Measurements from ENCODE around the gene PPL. TPM values are rescaled to one million over a fixed set of nuclear protein-coding genes. Genes with fewer than 3 reads are reported as not detected.
A peak's percentile ranks its signal among the peaks of the same experiment; 100 is the strongest.

The PPL gene
- total RNA-seq, 1 donor, result 27.1 TPM

DNA sequence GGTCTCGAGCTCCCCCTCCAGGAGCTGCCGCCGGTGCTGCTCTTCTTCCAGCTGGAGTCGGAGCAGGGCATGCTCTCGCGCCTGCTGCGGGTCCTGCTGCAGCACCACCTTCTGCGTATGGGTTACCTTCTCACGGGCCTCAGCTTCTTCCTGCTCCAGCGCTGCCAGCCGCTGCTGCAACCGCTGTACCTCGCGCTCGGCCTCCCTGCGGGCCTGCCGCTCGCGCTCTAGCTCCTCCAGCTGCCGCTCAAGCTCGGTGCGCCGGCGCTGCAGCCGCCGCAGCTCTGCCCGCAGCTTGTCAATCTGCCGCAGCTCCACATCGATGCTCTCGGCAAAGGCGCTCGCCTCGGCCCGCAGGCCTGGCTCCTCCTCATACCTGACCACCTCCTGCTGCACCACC is 52.7 kb downstream of the PPL start:
- Histone ChIP-seq H3K9me3 (ENCODE audit: low read depth, low read length) (no peaks in the 10 kb centered on the region), H3K79me2 (ENCODE audit: insufficient read depth, low read length) (no peaks in the 10 kb centered on the region), H3K4me3 (ENCODE audit: insufficient read depth, low read length) (no peak overlapping the region), H3K27ac (ENCODE audit: low read depth, low read length) (no peak overlapping the region), H3K4me1 (ENCODE audit: insufficient read depth, low read length) (peaks cover 4% of the 10 kb centered on the region), H3K4me2 (ENCODE audit: insufficient read depth, low read length) (no peak overlapping the region), H3K27me3 (ENCODE audit: insufficient read depth, low read length) (no peaks in the 10 kb centered on the region), H3K36me3 (ENCODE audit: insufficient read depth, low read length) (peaks cover 71% of the 10 kb centered on the region), H2AFZ (ENCODE audit: low read length) (no peak overlapping the region), H4K20me1 (ENCODE audit: insufficient read depth, low read length) (peaks cover 15% of the 10 kb centered on the region)
- TF ChIP-seq, protein P1, sequence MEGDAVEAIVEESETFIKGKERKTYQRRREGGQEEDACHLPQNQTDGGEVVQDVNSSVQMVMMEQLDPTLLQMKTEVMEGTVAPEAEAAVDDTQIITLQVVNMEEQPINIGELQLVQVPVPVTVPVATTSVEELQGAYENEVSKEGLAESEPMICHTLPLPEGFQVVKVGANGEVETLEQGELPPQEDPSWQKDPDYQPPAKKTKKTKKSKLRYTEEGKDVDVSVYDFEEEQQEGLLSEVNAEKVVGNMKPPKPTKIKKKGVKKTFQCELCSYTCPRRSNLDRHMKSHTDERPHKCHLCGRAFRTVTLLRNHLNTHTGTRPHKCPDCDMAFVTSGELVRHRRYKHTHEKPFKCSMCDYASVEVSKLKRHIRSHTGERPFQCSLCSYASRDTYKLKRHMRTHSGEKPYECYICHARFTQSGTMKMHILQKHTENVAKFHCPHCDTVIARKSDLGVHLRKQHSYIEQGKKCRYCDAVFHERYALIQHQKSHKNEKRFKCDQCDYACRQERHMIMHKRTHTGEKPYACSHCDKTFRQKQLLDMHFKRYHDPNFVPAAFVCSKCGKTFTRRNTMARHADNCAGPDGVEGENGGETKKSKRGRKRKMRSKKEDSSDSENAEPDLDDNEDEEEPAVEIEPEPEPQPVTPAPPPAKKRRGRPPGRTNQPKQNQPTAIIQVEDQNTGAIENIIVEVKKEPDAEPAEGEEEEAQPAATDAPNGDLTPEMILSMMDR (IDR thresholded peaks at IDR 0.05; ENCODE audit: extremely low read depth, low read depth, low read length), result no peak
- peak; percentile 36 for DNase-seq (ENCODE audit: insufficient read length, low spot score, missing footprints)

- H3K36me3 ChIP-seq (ENCODE audit: insufficient read depth, low read length), result peaks cover 74% of the 10 kb centered on the region
- H3K4me1 ChIP-seq (ENCODE audit: insufficient read depth, low read length), result peaks cover 7% of the 10 kb centered on the region
- H3K4me3 ChIP-seq (ENCODE audit: insufficient read depth, low read length), result no peak overlapping the region
- TF ChIP-seq, protein P1 (IDR thresholded peaks at IDR 0.05; ENCODE audit: extremely low read depth, low read depth, low read length), result no peak
- peaks cover 15% of the 10 kb centered on the region for H4K20me1 ChIP-seq (ENCODE audit: insufficient read depth, low read length)
- H3K4me2 ChIP-seq (ENCODE audit: insufficient read depth, low read length), result no peak overlapping the region
- DNase-seq (ENCODE audit: insufficient read length, low spot score, missing footprints), result peak; percentile 60
- no peaks in the 10 kb centered on the region for H3K79me2 ChIP-seq (ENCODE audit: insufficient read depth, low read length)
- no peak overlapping the region for H2AFZ ChIP-seq (ENCODE audit: low read length)
- no peak overlapping the region for H3K27ac ChIP-seq (ENCODE audit: low read depth, low read length)
- no peaks in the 10 kb centered on the region for H3K27me3 ChIP-seq (ENCODE audit: insufficient read depth, low read length)
- no peaks in the 10 kb centered on the region for H3K9me3 ChIP-seq (ENCODE audit: low read depth, low read length)
Measured at GRCh38 chr16:4883501-4883900, 53.4 kb downstream of the PPL start.

- H4K20me1 ChIP-seq (ENCODE audit: insufficient read depth, low read length), result peaks cover 15% of the 10 kb centered on the region
- TF ChIP-seq, protein P1 (IDR thresholded peaks at IDR 0.05; ENCODE audit: extremely low read depth, low read depth, low read length), result no peak
- H2AFZ ChIP-seq (ENCODE audit: low read length), result no peak overlapping the region
- H3K9me3 ChIP-seq (ENCODE audit: low read depth, low read length), result no peaks in the 10 kb centered on the region
- no peak overlapping the region for H3K4me2 ChIP-seq (ENCODE audit: insufficient read depth, low read length)
- DNase-seq (ENCODE audit: insufficient read length, low spot score, missing footprints), result peak; percentile 79
- no peak overlapping the region for H3K4me3 ChIP-seq (ENCODE audit: insufficient read depth, low read length)
- peaks cover 7% of the 10 kb centered on the region for H3K4me1 ChIP-seq (ENCODE audit: insufficient read depth, low read length)
- peaks cover 82% of the 10 kb centered on the region for H3K36me3 ChIP-seq (ENCODE audit: insufficient read depth, low read length)
- no peak overlapping the region for H3K27ac ChIP-seq (ENCODE audit: low read depth, low read length)
- H3K27me3 ChIP-seq (ENCODE audit: insufficient read depth, low read length), result no peaks in the 10 kb centered on the region
- H3K79me2 ChIP-seq (ENCODE audit: insufficient read depth, low read length), result no peaks in the 10 kb centered on the region
Measured at GRCh38 chr16:4882633-4883285, 54.2 kb downstream of the PPL start.

- TF ChIP-seq, protein P1 (IDR thresholded peaks at IDR 0.05; ENCODE audit: extremely low read depth, low read depth, low read length), result no peak
- peaks cover 83% of the 10 kb centered on the region for H3K36me3 ChIP-seq (ENCODE audit: insufficient read depth, low read length)
Measured at GRCh38 chr16:4882000-4882632, 54.8 kb downstream of the PPL start.

More at GRCh38 chr16:4882000-4882632, 54.8 kb downstream of the PPL start:
- no peaks in the 10 kb centered on the region for H3K79me2 ChIP-seq (ENCODE audit: insufficient read depth, low read length)
- no peaks in the 10 kb centered on the region for H3K9me3 ChIP-seq (ENCODE audit: low read depth, low read length)
- H3K4me2 ChIP-seq (ENCODE audit: insufficient read depth, low read length), result no peak overlapping the region
- peak; percentile 84 for DNase-seq (ENCODE audit: insufficient read length, low spot score, missing footprints)
- no peak overlapping the region for H2AFZ ChIP-seq (ENCODE audit: low read length)
- H3K27ac ChIP-seq (ENCODE audit: low read depth, low read length), result no peak overlapping the region
- H3K4me1 ChIP-seq (ENCODE audit: insufficient read depth, low read length), result peaks cover 7% of the 10 kb centered on the region
- H4K20me1 ChIP-seq (ENCODE audit: insufficient read depth, low read length), result peaks cover 15% of the 10 kb centered on the region
- H3K4me3 ChIP-seq (ENCODE audit: insufficient read depth, low read length), result no peak overlapping the region
- H3K27me3 ChIP-seq (ENCODE audit: insufficient read depth, low read length), result no peaks in the 10 kb centered on the region
